SK-N-SH (cell line): ENCODE results near the gene SYNM. TPM values are rescaled to one million over a fixed set of nuclear protein-coding genes. Genes with fewer than 3 reads are reported as not detected.

Experiments
- CTCF ChIA-PET: fragments of 300-600, 350-600 bp; formaldehyde crosslinking; extraction: SDS; loops from one replicate; lab custom pipeline; 2021; lab: Yijun Ruan, JAX
- POLR2A ChIA-PET: fragments of 350-600 bp; sonication (Branson Sonifier 250); formaldehyde crosslinking; extraction: SDS; loops from one replicate; lab custom pipeline; 2020; ENCODE audit warnings: antibody characterized with exemption, inconsistent platforms; lab: Yijun Ruan, JAX
- DNase-seq: peaks from one replicate; pipeline ENCODE4 v3.0.0; 2012
- H2AFZ ChIP-seq: fragments of 200-600 bp; sonication (generic); 2 replicates; pipeline ENCODE4 v1.8.1; 2016; ENCODE audit warnings: antibody characterized with exemption, mild to moderate bottlenecking, low read depth
- H3F3A ChIP-seq: fragments of 200-600 bp; sonication (generic); replicated peaks from 2 replicates; pipeline ENCODE3; 2016; ENCODE audit warnings: antibody characterized with exemption, mild to moderate bottlenecking; ENCODE audit not compliant: insufficient read depth
- H3K27ac ChIP-seq, 2 experiments: fragments of 200-500 bp in 1 of 2; fragments of 200-600 bp in 1 of 2; sonication (Bioruptor generic) in 1 of 2; sonication (generic), shearing (Covaris generic) in 1 of 2; 2 replicates each; pipeline versions ENCODE4 v1.5.1 to v1.6.1; 2014 to 2016; ENCODE audit warnings: low read depth in 2 of 2, inconsistent platforms in 1 of 2, low read length in 1 of 2, mild to moderate bottlenecking in 1 of 2, mixed read lengths in 1 of 2
- H3K27me3 ChIP-seq: fragments of 200-600 bp; sonication (generic), shearing (Covaris generic); 2 replicates; pipeline ENCODE4 v1.6.1; 2016; ENCODE audit warnings: mixed run types; ENCODE audit not compliant: insufficient read depth
- H3K36me3 ChIP-seq, 2 experiments: fragments of 200-500 bp in 1 of 2; fragments of 200-600 bp in 1 of 2; sonication (Bioruptor generic) in 1 of 2; sonication (generic) in 1 of 2; replicated peaks in 1 of 2; 2 replicates each; pipeline versions ENCODE3 to v1.5.1; 2014 to 2016; ENCODE audit warnings: low read length in 1 of 2, mild to moderate bottlenecking in 1 of 2; ENCODE audit not compliant: insufficient read depth in 2 of 2, control insufficient read depth in 1 of 2
- H3K4me1 ChIP-seq, 2 experiments: fragments of 200-500 bp in 1 of 2; fragments of 200-600 bp in 1 of 2; sonication (Bioruptor generic) in 1 of 2; sonication (generic), shearing (Covaris generic) in 1 of 2; 2 replicates each; pipeline versions ENCODE4 v1.5.1 to v1.6.1; 2014 to 2016; ENCODE audit warnings: low read depth in 1 of 2, low read length in 1 of 2, mixed run types in 1 of 2; ENCODE audit not compliant: insufficient read depth in 2 of 2, control insufficient read depth in 1 of 2
- H3K4me2 ChIP-seq: fragments of 200-600 bp; sonication (generic), shearing (Covaris generic); 2 replicates; pipeline ENCODE4 v1.6.1; 2017; ENCODE audit warnings: mixed run types
- H3K4me3 ChIP-seq, 2 experiments: fragments of 200-500 bp in 1 of 2; fragments of 200-600 bp in 1 of 2; sonication (Bioruptor generic) in 1 of 2; sonication (generic), shearing (Covaris generic) in 1 of 2; 2 replicates each; pipeline versions ENCODE4 v1.5.1 to v1.8.1; 2014 to 2016; ENCODE audit warnings: low read depth in 2 of 2, inconsistent platforms in 1 of 2, low read length in 1 of 2, mild to moderate bottlenecking in 1 of 2, mixed read lengths in 1 of 2, moderate library complexity in 1 of 2
- H3K79me2 ChIP-seq: fragments of 200-600 bp; sonication (generic); 2 replicates; pipeline ENCODE4 v1.8.1; 2017; ENCODE audit warnings: mild to moderate bottlenecking; ENCODE audit not compliant: insufficient read depth
- H3K9ac ChIP-seq: fragments of 200-600 bp; sonication (generic); 2 replicates; pipeline ENCODE4 v1.6.1; 2017; ENCODE audit warnings: mixed run types
- H3K9me2 ChIP-seq: fragments of 200-600 bp; sonication (generic); 2 replicates; pipeline ENCODE4 v1.6.1; 2017; ENCODE audit warnings: mixed run types
- H3K9me3 ChIP-seq: fragments of 200-600 bp; sonication (generic); 2 replicates; pipeline ENCODE4 v1.6.1; 2017; ENCODE audit warnings: mixed run types, mild to moderate bottlenecking, moderate library complexity
- H4K20me1 ChIP-seq: fragments of 200-600 bp; sonication (generic); 2 replicates; pipeline ENCODE4 v1.6.1; 2017; ENCODE audit warnings: mild to moderate bottlenecking, mixed run types; ENCODE audit not compliant: insufficient read depth
- EP300 ChIP-seq, 2 experiments: IDR thresholded peaks; 2 replicates each; pipeline versions ENCODE4 v1.4.0 to v1.6.1; 2012; ENCODE audit warnings: borderline replicate concordance in 1 of 2, low read depth in 1 of 2, low read length in 1 of 2
- FOXJ3 ChIP-seq: sonication (generic); formaldehyde crosslinking; IDR thresholded peaks from 2 replicates; pipeline ENCODE4 v1.5.1; 2020; ENCODE audit warnings: mild to moderate bottlenecking, missing genetic modification reagents
- FOXM1 ChIP-seq: IDR thresholded peaks from 2 replicates; pipeline ENCODE4 v1.4.0; 2012; ENCODE audit warnings: low read depth, mild to moderate bottlenecking
- GATA2 ChIP-seq: sonication (generic); formaldehyde crosslinking; IDR thresholded peaks from 2 replicates; pipeline ENCODE4 v1.5.0; 2020; ENCODE audit warnings: mild to moderate bottlenecking, missing genetic modification reagents
- JUND ChIP-seq: IDR thresholded peaks from 2 replicates; pipeline ENCODE4 v1.4.0; 2012
- MXI1 ChIP-seq: IDR thresholded peaks from 2 replicates; pipeline ENCODE4 v1.6.1; 2012; ENCODE audit warnings: mild to moderate bottlenecking, low read depth, low read length, improper control_type of control experiment
- NFIC ChIP-seq: IDR thresholded peaks from 2 replicates; pipeline ENCODE4 v1.4.0; 2012; ENCODE audit warnings: borderline replicate concordance
- RAD21 ChIP-seq: IDR thresholded peaks from 2 replicates; pipeline ENCODE4 v1.6.1; 2012; ENCODE audit warnings: mild to moderate bottlenecking, low read length
- SIN3A ChIP-seq: IDR thresholded peaks from 2 replicates; pipeline ENCODE4 v1.6.1; 2012; ENCODE audit warnings: low read depth, mild to moderate bottlenecking, low read length, moderate library complexity, borderline replicate concordance
- SMC3 ChIP-seq: IDR thresholded peaks from 2 replicates; pipeline ENCODE4 v1.6.1; 2012; ENCODE audit warnings: low read depth, low read length, improper control_type of control experiment
- TCF12 ChIP-seq: IDR thresholded peaks from 2 replicates; pipeline ENCODE4 v1.4.0; 2012
- TEAD4 ChIP-seq: IDR thresholded peaks from 2 replicates; pipeline ENCODE4 v1.4.0; 2012; ENCODE audit warnings: mild to moderate bottlenecking, borderline replicate concordance; ENCODE audit not compliant: insufficient read depth
- YY1 ChIP-seq: IDR thresholded peaks from 2 replicates; pipeline ENCODE4 v1.4.0; 2012; ENCODE audit warnings: low read depth, mild to moderate bottlenecking
- WGBS: methylation state at CpG from one replicate; pipeline ENCODE4 v1.1.6; 2017; ENCODE audit warnings: low lambda C conversion rate; 5-methylcytosine and 5-hydroxymethylcytosine counted together
- polyA plus RNA-seq, 3 experiments: library from polyadenylated mRNA; depleted of rRNA; stranded (reverse); fragments of >200 nt; gene quantifications; 2 replicates each; pipeline ENCODE4 v1.2.3, GENCODE V29; 2012
- TF ChIP-seq, protein P1 (sequence below): IDR thresholded peaks from 2 replicates; pipeline ENCODE4 v1.6.1; 2012; ENCODE audit warnings: mild to moderate bottlenecking, low read depth, low read length, moderate library complexity
- TF ChIP-seq, protein P2 (sequence below): fragments of 150-350 bp; IDR thresholded peaks from 2 replicates; pipeline ENCODE4 v1.6.1; 2016; ENCODE audit warnings: mild to moderate bottlenecking, low read depth, low read length
- TF ChIP-seq, protein P3 (sequence below): fragments of 200-600 bp; sonication (generic); IDR thresholded peaks from 2 replicates; pipeline ENCODE4 v1.6.1; 2017; ENCODE audit warnings: antibody characterized with exemption, mild to moderate bottlenecking, moderate library complexity
- TF ChIP-seq, protein P4 (sequence below): IDR thresholded peaks from 2 replicates; pipeline ENCODE4 v1.4.0; 2012; ENCODE audit warnings: low read depth, borderline replicate concordance
- TF ChIP-seq, protein P5 (sequence below): fragments of 150-350 bp; IDR thresholded peaks from 2 replicates; pipeline ENCODE4 v1.6.1; 2017; ENCODE audit warnings: antibody characterized with exemption, low read length, low read depth, borderline replicate concordance
- TF ChIP-seq, protein P6 (sequence below): IDR thresholded peaks from 2 replicates; pipeline ENCODE4; 2012

The SYNM gene
- polyA plus RNA-seq, 1 of the 3 experiments (the other 2 are of a cell fraction), result 5.0 TPM

DNA sequence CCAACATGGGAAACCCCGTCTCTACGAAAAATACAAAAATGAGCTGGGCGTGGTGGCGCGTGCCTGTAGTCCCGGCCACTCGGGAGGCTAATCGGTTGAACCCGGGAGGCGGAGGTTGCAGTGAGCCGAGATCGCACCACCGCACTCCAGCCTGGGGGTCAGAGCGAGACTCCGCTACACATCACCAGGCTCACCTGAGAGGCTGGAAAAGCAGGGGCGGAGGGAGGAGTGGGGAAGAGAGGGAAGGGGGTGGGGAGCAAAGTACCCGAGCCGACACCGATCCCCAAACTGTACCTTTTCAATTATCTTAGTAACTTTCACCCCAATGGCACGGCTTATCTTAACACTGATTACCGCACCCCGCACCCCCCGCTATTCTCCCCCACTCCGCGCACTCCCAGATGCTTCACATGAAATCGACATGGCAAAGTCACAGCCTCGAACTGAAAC, 46.4 kb upstream of the SYNM start:
- Histone ChIP-seq H3K9me3 (no peaks in the 10 kb centered on the region), H3K4me1 (no peaks in the 10 kb centered on the region; a peak in 1 of 4 replicates), H2AFZ (peak overlapping the region; percentile 96), H3K79me2 (no peaks in the 10 kb centered on the region), H3F3A (no peaks in the 10 kb centered on the region), H3K9ac (0 out of 2 replicates have a peak overlapping the region, but pooled peaks have one; percentile 25), H3K27me3 (no peaks in the 10 kb centered on the region), H3K9me2 (no peaks in the 10 kb centered on the region), H3K27ac (no peak overlapping the region; a peak in 1 of 4 replicates), H3K4me3 (peak overlapping the region; percentile 47 to 54), H3K4me2 (peak overlapping the region; percentile 68), H4K20me1 (no peaks in the 10 kb centered on the region), H3K36me3 (no peaks in the 10 kb centered on the region)
- WGBS, result 44% methylated on average over 26 of the region's 27 CpGs
- ChIA-PET POLR2A (no interaction called here), CTCF (interaction anchor here (0.6 to 2.8 kb wide), 29 partner anchors 8 to 580 kb away, joined by 3 to 15 read pairs (median 4); partner anchors contain the start of gene IGF1R)
- DNase-seq, result no peak
- TF ChIP-seq, protein P1, sequence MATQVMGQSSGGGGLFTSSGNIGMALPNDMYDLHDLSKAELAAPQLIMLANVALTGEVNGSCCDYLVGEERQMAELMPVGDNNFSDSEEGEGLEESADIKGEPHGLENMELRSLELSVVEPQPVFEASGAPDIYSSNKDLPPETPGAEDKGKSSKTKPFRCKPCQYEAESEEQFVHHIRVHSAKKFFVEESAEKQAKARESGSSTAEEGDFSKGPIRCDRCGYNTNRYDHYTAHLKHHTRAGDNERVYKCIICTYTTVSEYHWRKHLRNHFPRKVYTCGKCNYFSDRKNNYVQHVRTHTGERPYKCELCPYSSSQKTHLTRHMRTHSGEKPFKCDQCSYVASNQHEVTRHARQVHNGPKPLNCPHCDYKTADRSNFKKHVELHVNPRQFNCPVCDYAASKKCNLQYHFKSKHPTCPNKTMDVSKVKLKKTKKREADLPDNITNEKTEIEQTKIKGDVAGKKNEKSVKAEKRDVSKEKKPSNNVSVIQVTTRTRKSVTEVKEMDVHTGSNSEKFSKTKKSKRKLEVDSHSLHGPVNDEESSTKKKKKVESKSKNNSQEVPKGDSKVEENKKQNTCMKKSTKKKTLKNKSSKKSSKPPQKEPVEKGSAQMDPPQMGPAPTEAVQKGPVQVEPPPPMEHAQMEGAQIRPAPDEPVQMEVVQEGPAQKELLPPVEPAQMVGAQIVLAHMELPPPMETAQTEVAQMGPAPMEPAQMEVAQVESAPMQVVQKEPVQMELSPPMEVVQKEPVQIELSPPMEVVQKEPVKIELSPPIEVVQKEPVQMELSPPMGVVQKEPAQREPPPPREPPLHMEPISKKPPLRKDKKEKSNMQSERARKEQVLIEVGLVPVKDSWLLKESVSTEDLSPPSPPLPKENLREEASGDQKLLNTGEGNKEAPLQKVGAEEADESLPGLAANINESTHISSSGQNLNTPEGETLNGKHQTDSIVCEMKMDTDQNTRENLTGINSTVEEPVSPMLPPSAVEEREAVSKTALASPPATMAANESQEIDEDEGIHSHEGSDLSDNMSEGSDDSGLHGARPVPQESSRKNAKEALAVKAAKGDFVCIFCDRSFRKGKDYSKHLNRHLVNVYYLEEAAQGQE, result no peak
- TF ChIP-seq TCF12, result no peak
- TF ChIP-seq FOXM1, result no peak
- no peak for TF ChIP-seq EP300 (IDR thresholded peaks at IDR 0.05; ENCODE audit: borderline replicate concordance in 1 of 2, low read depth in 1 of 2, low read length in 1 of 2)
- TF ChIP-seq SMC3, result no peak
- TF ChIP-seq FOXJ3, result no peak
- TF ChIP-seq, protein P2, sequence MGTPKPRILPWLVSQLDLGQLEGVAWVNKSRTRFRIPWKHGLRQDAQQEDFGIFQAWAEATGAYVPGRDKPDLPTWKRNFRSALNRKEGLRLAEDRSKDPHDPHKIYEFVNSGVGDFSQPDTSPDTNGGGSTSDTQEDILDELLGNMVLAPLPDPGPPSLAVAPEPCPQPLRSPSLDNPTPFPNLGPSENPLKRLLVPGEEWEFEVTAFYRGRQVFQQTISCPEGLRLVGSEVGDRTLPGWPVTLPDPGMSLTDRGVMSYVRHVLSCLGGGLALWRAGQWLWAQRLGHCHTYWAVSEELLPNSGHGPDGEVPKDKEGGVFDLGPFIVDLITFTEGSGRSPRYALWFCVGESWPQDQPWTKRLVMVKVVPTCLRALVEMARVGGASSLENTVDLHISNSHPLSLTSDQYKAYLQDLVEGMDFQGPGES, result no peak
- TF ChIP-seq JUND, result no peak
- TF ChIP-seq, protein P3, sequence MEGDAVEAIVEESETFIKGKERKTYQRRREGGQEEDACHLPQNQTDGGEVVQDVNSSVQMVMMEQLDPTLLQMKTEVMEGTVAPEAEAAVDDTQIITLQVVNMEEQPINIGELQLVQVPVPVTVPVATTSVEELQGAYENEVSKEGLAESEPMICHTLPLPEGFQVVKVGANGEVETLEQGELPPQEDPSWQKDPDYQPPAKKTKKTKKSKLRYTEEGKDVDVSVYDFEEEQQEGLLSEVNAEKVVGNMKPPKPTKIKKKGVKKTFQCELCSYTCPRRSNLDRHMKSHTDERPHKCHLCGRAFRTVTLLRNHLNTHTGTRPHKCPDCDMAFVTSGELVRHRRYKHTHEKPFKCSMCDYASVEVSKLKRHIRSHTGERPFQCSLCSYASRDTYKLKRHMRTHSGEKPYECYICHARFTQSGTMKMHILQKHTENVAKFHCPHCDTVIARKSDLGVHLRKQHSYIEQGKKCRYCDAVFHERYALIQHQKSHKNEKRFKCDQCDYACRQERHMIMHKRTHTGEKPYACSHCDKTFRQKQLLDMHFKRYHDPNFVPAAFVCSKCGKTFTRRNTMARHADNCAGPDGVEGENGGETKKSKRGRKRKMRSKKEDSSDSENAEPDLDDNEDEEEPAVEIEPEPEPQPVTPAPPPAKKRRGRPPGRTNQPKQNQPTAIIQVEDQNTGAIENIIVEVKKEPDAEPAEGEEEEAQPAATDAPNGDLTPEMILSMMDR, result no peak
- no peak for TF ChIP-seq GATA2 (CRISPR knock-in tag)
- TF ChIP-seq, protein P4, sequence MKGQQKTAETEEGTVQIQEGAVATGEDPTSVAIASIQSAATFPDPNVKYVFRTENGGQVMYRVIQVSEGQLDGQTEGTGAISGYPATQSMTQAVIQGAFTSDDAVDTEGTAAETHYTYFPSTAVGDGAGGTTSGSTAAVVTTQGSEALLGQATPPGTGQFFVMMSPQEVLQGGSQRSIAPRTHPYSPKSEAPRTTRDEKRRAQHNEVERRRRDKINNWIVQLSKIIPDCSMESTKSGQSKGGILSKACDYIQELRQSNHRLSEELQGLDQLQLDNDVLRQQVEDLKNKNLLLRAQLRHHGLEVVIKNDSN, result no peak
- TF ChIP-seq YY1, result no peak
- TF ChIP-seq, protein P5, sequence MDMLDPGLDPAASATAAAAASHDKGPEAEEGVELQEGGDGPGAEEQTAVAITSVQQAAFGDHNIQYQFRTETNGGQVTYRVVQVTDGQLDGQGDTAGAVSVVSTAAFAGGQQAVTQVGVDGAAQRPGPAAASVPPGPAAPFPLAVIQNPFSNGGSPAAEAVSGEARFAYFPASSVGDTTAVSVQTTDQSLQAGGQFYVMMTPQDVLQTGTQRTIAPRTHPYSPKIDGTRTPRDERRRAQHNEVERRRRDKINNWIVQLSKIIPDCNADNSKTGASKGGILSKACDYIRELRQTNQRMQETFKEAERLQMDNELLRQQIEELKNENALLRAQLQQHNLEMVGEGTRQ, result no peak
- TF ChIP-seq, protein P6, sequence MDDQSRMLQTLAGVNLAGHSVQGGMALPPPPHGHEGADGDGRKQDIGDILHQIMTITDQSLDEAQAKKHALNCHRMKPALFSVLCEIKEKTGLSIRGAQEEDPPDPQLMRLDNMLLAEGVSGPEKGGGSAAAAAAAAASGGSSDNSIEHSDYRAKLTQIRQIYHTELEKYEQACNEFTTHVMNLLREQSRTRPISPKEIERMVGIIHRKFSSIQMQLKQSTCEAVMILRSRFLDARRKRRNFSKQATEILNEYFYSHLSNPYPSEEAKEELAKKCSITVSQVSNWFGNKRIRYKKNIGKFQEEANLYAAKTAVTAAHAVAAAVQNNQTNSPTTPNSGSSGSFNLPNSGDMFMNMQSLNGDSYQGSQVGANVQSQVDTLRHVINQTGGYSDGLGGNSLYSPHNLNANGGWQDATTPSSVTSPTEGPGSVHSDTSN, result no peak
- no peak for TF ChIP-seq NFIC
- TF ChIP-seq SIN3A, result no peak
- TF ChIP-seq MXI1, result no peak
- TF ChIP-seq RAD21, result no peak
- no peak for TF ChIP-seq TEAD4
